ENCODE results near the gene CLTC.
"Not testable (repeated sequence)": the region's sequence is repeated elsewhere in the genome, so short reads cannot be mapped to it uniquely, and the experiment has no call there.

CLTC gene

DNA sequence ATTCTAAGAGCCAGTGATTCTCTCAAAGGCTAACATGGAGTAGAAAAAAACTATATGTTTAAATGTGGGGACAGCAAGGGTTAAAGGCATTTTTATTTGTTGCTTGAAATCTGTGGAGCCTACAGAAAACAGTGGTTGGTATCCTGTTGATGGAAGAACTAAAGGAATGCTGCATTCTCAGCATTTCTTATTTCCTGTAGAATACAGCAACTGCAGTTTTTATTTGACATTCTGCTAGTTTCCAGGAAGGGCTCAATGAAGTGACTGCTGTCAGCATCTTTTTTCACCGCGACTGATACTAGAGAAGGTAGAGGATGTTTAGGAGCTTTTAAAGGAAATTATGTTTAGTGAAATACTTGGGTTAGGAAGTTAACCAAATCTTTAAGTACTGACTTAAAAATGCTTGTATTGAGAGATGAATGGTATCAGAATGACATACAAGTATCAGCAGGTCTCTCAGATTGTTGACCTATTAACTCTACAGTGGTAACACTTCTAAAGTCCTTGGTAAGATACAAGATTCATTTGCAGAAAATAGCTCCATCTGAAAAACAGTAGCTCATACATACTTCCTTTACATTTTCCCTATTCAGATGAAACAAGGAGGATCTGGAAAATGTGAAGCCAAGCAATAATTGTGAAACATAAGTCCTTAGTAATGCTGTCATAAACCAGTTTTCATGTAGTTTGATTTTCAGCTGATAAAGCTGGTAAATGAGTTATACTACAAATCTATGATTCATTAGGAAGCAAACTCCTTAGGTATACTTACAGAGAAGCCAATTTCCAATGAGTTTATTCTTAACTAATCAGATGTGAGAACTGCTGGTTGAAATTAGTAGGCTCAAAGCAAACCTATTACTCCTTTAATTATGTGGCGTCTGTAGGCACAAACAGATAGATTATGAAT is 15.2 kb downstream of the CLTC start:
- DNase-seq, result no peak

- DNase-seq, result peak; percentile 21
Observed at GRCh38 chr17:59637611-59638310, 18.1 kb downstream of the CLTC start.

DNA sequence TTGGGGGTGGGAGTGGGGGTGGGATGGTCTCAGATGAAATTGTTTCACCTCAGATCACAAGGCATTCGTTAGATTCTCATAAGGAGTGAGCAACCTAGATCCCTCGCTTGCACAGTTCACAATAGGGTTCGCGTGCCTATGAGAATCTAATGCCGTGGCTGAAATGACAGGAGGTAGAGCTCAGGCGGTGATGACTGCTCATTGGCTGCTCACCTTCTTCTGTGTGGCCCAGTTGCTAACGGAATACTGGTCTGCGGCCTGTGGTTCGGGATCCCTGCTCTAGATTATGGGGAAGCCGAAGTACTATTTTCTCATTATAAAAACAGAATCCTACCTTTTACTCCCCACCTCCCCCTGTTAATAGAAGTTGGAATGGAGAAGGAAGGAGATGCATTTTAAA is 18.9 kb downstream of the CLTC start:
- DNase-seq, result no peak

DNA sequence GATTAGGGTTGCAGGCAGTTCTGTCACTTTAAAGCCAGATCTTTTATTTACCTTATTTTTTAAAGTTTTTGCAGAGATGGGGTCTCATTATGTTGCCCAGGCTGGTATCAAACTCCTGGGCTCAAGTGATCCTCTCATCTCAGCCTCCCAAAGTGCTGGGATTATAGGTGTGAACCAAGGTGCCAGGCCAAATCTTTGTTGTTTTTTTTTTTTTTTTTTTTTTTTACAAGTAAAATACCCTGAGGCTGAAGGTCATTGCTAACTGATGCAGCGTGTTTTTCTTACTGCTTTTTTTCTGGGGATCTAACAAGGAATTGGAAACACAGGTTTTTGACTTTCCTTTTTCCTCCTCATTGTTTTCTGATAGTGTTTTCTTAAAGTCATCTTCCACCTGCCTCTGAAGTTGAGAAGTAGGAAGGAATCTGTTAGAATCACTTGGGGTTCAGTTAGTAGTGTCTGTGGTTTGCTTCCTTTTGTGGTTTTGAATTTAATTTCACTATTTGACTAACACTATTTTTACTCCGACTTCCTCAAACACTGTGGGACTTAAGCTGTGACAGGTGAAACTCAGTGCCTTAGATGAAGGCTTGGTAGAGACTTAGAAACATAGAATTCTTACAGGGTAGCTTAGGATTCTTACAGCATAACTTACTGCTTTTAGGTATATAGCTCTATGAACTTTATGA is 22.2 kb downstream of the CLTC start:
- DNase-seq, result peak; percentile 58

- no peak for DNase-seq
Observed at GRCh38 chr17:59642565-59642964, 22.9 kb downstream of the CLTC start.

DNA sequence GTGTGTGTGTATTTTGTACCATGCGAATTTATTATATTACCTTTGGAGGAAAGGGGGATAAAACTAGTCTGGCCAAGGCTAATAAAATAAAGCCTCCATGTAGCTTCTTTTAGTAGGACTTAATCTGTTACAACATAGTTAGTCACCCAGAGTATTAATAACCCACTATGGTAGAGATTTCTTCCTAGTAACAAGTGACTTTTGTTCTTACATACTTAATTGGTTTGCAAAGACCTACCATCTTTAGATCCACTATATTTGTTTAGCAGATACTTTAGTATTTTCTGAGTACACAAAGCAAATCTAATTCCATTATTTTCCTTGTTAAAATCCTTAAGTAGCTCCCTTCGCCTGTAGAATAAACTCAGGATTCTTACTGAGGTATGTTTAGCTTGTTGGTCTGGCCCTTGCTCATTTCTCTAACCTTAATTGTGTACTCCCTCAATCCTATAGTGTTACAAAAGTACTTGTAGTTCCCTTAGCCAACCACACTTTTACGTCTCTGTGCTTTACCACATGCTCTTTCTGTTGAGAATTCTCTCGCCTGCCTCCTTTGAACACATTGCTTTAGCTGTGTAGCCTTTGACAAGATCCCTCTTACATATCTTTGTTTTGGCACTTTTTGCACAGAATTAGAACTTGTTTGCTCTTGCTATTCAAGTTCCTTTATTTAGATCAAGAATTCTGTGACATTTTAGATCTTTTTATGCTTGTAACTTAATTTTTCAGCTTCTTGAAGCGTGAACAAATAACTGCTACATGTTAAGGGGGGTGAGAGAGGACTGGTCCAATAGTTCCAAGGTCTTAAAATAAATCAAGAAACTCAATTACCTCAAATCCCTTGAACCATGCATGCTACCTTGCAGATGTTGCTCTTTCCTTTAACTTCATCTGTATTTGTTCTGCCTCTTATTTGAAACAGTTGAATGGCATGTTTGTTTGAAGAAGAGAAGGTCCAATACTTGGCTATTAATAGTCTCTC is 23.8 kb downstream of the CLTC start:
- no peak for DNase-seq

- DNase-seq, result no peak
Observed at GRCh38 chr17:59647288-59647687, 27.6 kb downstream of the CLTC start.

DNA sequence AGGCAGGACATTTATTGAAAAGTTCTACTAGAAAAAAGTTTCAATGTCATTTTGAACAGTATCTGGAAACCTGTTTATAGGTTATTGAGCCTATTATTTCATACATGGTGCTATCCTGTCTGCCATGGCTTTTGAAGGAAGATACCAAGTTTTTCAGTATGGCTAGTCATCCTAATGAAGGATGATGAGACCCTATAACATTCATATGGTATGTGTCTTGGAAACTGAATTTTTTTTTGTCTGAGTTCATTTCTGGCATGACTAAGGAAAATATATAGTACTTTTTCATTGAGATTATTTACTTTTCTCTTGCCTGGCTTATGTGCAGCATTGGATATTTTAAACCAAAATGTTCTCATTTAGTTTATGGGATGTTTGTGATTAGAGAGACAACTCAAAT is 30.2 kb downstream of the CLTC start:
- DNase-seq, result no peak

DNA sequence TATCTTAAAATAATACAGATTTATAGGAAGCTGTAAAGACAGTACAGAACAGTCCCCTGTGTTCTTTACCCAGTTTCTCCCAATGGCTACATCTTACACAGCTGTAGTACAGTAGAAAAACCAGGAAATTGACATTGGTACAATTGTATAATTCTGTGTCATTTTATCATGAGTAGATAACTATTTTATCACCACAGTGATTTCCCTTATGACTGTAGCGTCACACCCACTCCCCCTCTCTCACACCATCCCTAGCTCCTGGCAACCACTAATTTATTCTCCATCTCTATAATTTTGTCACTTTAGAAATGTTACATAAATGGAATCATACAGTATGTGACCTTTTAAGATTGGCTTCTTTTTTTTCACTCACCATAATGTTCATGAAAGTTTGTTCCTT is 30.9 kb downstream of the CLTC start:
- no peak for DNase-seq

DNA sequence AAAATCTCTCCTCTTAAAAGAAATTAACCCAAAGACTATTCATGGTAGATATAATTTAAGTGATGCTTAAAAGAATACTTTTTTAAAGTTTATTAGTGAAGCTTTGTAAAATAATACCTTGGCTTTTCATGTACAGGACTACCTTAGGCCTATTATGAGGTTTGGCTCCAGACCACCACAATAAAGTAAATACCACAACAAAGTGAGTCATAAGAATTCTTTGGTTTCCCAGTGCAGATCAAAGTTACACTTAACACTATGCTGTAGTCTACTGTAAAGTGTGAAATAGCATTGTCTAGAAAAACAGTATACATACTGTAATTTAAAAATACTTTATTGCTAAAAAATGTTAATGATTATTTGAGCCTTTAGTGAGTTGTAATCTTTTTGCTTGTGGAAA is 31.7 kb downstream of the CLTC start:
- no peak for DNase-seq

DNA sequence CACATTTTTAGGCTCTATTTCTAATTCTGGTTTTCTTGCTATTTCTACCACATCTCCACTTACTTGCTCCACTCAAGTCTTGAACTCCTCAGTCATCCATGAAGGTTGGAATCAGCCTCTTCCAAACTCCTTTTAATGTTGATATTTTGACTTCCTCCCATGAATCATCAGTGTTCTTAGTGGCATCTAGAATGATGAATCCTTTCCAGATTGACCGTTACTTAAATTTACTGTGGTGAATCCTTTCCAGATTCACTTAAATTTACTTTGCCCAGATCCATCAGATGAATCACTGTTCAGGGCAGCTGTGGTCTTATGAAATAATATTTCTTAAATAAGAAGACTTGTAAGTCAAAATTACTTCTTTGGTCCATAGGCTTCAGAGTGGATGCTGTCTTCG is 32.4 kb downstream of the CLTC start:
- no peak for DNase-seq

- DNase-seq, result not testable (repeated sequence)
Observed at GRCh38 chr17:59656624-59657023, 36.9 kb downstream of the CLTC start.

GRCh38 chr17:59666235-59666634 is 46.5 kb downstream of the CLTC start:
- DNase-seq, result no peak

DNA sequence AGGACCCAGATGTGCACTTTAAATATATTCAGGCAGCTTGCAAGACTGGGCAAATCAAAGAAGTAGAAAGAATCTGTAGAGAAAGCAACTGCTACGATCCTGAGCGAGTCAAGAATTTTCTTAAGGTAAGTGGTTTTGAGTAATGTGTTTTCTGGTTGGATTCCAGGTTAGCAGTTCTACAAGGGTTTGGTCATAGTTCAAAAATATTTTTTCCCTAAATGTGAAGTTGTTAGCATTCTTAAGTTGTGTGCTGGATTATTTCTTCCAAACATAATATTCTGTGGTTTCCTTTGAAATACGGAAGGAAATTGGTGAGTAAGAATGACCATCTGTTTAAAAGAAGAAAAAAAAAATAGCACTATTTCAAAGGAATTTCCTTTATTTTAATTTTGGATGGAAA is 49.1 kb downstream of the CLTC start:
- DNase-seq, result no peak

GRCh38 chr17:59669411-59669810 is 49.7 kb downstream of the CLTC start:
- no peak for DNase-seq

- no peak for DNase-seq
Observed at GRCh38 chr17:59669944-59670343, 50.2 kb downstream of the CLTC start.

DNA sequence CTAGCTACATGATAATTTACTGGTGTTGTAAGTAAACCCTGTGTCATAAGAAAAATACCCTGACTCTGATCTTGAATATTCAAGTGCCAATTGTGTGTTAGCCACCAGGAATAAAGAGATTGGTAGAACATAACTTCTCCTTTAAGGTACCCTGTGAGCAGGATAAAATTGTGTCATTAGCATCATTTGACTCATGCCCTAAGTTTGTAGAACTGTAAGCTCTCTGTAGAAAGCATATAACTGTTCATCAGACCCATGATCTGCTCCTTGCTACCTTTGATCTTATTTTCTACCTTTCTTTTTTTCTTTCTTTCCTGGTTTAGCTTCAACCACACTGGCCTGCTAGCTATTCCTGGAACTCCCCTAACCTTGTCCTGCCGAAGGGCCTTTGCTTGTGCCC is 51.7 kb downstream of the CLTC start:
- DNase-seq, result no peak

- no peak for DNase-seq
Observed at GRCh38 chr17:59675231-59675630, 55.5 kb downstream of the CLTC start.

DNA sequence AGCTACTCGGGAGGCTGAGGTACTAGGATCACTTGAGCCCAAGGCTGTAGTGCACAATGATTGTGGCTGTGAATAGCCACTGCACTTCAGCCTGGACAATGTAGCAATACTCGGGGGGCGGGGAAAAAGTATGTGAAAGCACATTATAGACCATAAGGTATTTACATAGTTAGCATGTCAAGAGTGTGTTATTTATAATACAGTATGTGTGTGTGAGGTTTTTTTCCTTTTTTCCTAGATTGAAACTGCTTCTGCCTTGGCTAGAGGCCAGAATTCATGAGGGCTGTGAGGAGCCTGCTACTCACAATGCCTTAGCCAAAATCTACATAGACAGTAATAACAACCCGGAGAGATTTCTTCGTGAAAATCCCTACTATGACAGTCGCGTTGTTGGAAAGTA is 57.0 kb downstream of the CLTC start:
- DNase-seq, result no peak

- DNase-seq, result no peak
Observed at GRCh38 chr17:59678918-59679317, 59.2 kb downstream of the CLTC start.

- no peak for DNase-seq
Observed at GRCh38 chr17:59680314-59680713, 60.6 kb downstream of the CLTC start.

- DNase-seq, result no peak
Observed at GRCh38 chr17:59683283-59683682, 63.6 kb downstream of the CLTC start.

DNA sequence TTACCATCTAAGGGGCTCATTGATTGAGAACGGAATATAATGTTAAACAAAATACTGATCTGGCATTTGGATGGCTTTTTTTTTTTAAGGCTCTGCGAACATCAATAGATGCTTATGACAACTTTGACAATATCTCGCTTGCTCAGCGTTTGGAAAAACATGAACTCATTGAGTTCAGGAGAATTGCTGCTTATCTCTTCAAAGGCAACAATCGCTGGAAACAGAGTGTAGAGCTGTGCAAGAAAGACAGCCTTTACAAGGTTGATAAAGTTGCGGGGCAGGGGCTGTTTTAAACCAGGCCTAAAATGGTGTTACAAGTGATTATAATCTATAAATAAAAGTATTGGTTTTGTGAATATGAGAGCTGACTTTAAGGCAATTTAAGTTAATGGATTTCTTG is 65.3 kb downstream of the CLTC start:
- peak; percentile 90 for DNase-seq

Measured in OCI-M1 (cell line).